ENCODE measurements around the gene PTPRC.

The PTPRC gene

GRCh38 chr1:198761859-198762616, 123.2 kb downstream of the PTPRC start:
- DNase-seq (ENCODE audit: low spot score): no peak

GRCh38 chr1:198763298-198763714, 124.5 kb downstream of the PTPRC start:
- DNase-seq (ENCODE audit: low spot score): peak; percentile 34

- no peak for DNase-seq (ENCODE audit: low spot score)
Measured at GRCh38 chr1:198764748-198765147, 125.9 kb downstream of the PTPRC start.

- no peak for DNase-seq (ENCODE audit: low spot score)
Measured at GRCh38 chr1:198765416-198765815, 126.6 kb downstream of the PTPRC start.

- DNase-seq (ENCODE audit: low spot score): no peak
Measured at GRCh38 chr1:198771563-198772153, 132.8 kb downstream of the PTPRC start.

- DNase-seq (ENCODE audit: low spot score): no peak
Measured at GRCh38 chr1:198772626-198773025, 133.8 kb downstream of the PTPRC start.

GRCh38 chr1:198773030-198773429, 134.2 kb downstream of the PTPRC start:
- no peak for DNase-seq (ENCODE audit: low spot score)

GRCh38 chr1:198773523-198773922, 134.7 kb downstream of the PTPRC start:
- no peak for DNase-seq (ENCODE audit: low spot score)

- no peak for DNase-seq (ENCODE audit: low spot score)
Measured at GRCh38 chr1:198774421-198774820, 135.6 kb downstream of the PTPRC start.

- no peak for DNase-seq (ENCODE audit: low spot score)
Measured at GRCh38 chr1:198775606-198776005, 136.8 kb downstream of the PTPRC start.

- peak; percentile 47 for DNase-seq (ENCODE audit: low spot score)
Measured at GRCh38 chr1:198776602-198777029, 137.8 kb downstream of the PTPRC start.

GRCh38 chr1:198778049-198778448, 139.2 kb downstream of the PTPRC start:
- no peak for DNase-seq (ENCODE audit: low spot score)

GRCh38 chr1:198780376-198780775, 141.5 kb downstream of the PTPRC start:
- no peak for DNase-seq (ENCODE audit: low spot score)

GRCh38 chr1:198788561-198789064, 149.8 kb downstream of the PTPRC start:
- DNase-seq (ENCODE audit: low spot score): no peak

- DNase-seq (ENCODE audit: low spot score): no peak
Measured at GRCh38 chr1:198793714-198794113, 154.9 kb downstream of the PTPRC start.

- DNase-seq (ENCODE audit: low spot score): no peak
Measured at GRCh38 chr1:198794498-198794897, 155.7 kb downstream of the PTPRC start.

- no peak for DNase-seq (ENCODE audit: low spot score)
Measured at GRCh38 chr1:198797656-198798055, 158.8 kb downstream of the PTPRC start.

- DNase-seq (ENCODE audit: low spot score): no peak
Measured at GRCh38 chr1:198798923-198799386, 160.1 kb downstream of the PTPRC start.

- DNase-seq (ENCODE audit: low spot score): no peak
Measured at GRCh38 chr1:198805498-198806151, 166.8 kb downstream of the PTPRC start.

- no peak for DNase-seq (ENCODE audit: low spot score)
Measured at GRCh38 chr1:198806861-198807260, 168.0 kb downstream of the PTPRC start.
